ENCODE measurements around the gene THPO.

DNA sequence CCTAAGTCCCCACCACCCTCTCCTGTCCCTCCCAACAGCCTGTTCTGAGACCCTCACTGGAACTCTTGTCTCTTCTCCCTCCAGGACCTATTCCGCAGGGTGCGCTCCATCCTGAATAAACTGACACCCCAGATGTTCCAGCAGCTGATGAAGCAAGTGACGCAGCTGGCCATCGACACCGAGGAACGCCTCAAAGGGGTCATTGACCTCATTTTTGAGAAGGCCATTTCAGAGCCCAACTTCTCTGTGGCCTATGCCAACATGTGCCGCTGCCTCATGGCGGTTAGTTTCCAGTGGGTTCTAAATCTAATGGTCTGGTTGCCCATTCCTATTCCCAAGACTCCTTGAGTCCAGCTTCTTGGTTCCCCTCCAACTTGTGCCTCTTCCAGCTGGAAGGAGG, 54.3 kb downstream of the THPO start:
- no peak for TF ChIP-seq POLR2AphosphoS5 (IDR thresholded peaks at IDR 0.05; ENCODE audit: low read depth, low read length)
- no peak for TF ChIP-seq POLR2A (IDR thresholded peaks at IDR 0.05; ENCODE audit: low read depth, low read length)
- no peak for TF ChIP-seq TAF1 (IDR thresholded peaks at IDR 0.05; ENCODE audit: borderline replicate concordance, low read depth, low read length)
